CD4-positive, alpha-beta T cell treated with Interferon gamma for 1 hour (primary cell): Measurements from ENCODE around the gene CHD6.

Experiments used
- DNase-seq: peaks from one replicate; pipeline ENCODE4 v3.0.0-alpha.2; 2020

CHD6 gene

DNA sequence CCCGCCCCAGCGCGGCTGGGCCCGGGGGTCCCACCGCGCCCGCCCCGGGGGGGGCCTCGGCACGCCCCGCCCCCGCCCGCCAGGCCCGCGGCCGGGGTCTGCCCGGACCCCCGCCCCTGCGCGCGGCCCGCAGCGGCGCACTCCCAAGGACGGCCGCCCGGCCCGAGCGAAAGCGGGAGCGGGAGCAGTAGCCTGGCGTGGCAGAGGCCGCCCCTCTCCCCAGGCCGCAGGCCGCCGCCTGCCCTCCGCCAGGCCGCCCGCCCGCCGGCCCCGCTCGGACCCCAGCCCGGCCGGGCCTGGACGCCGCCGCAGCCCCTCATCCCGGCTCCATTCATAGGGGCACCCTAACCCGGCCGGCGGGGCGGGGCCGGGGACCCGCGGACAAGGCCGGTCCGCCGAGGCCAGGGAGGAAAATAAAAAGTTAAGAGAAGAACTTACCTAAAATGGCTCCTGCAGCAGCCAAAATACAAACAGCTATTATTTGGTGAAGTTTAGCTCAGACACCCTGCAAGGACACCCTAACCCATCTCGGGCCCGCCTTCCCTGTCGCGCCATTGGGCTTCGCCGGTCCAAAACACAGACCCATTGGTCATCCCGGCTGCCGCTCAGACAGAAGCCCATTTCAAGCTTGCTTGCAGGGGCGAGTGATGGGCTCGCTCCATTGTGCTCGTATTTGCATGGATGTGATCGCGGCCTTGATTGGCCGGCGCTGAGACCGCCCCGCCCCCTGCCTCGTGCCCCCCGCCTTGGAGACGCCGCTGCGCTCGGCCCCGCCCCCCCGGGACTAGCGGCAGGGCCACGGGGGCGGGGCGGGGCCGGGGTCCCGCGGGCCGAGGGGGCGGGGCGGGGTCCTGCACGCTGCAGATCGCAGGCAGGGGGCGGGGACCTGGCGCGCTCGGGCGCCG lies at the start of gene CHD6:
Gene CHD6 (minus strand): TSS at position 476 of the 905 bp plus-strand sequence. CDS start 67,040 bp downstream, outside the sequence.
- peak; percentile 99 for DNase-seq

GRCh38 chr20:41664584-41664983 lies 46.4 kb upstream of the CHD6 start:
- DNase-seq: no peak

DNA sequence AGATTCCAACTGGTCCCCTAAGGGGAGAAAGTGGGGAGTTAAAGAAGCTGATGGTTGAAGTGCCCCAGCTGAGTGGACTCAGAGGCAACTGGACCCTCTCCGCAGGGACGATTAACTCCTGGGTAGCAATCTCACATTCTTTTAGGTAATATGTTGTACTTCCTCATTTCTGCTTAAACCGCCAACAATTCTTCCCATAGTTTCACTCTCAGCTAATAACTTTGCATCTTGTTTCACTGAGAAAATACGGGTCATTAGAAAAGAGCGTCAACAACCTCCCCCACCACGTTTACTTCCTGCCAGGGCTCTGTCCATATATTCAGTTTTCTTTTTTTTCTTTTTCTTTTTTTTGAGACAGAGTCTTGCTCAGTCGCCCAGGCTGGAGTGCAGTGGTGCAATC lies 39.5 kb upstream of the CHD6 start:
- no peak for DNase-seq

GRCh38 chr20:41655962-41656618 lies 37.9 kb upstream of the CHD6 start:
- DNase-seq: no peak

DNA sequence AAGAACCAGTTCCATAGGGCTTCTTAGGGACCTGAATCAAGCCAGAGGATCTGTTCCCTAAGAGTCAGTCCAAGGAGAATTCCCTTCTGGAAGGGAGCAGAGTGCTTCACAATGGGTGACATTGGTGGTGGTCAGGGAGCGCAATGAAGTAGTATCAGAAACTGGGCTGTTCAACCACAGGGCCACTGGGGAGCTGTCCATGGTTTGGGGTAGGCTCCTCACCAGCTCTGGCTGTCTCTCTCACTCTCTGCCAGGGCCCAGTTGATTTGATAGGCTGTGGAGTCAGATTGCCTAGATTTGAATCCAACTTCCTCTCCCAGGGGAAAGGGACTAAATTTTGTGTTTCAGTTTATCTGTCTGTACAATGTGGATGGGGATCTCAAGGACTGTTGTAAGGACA lies 36.7 kb upstream of the CHD6 start:
- DNase-seq: no peak

- DNase-seq: no peak
These were observed 36.1 kb upstream of the CHD6 start for GRCh38 chr20:41654292-41654691.

DNA sequence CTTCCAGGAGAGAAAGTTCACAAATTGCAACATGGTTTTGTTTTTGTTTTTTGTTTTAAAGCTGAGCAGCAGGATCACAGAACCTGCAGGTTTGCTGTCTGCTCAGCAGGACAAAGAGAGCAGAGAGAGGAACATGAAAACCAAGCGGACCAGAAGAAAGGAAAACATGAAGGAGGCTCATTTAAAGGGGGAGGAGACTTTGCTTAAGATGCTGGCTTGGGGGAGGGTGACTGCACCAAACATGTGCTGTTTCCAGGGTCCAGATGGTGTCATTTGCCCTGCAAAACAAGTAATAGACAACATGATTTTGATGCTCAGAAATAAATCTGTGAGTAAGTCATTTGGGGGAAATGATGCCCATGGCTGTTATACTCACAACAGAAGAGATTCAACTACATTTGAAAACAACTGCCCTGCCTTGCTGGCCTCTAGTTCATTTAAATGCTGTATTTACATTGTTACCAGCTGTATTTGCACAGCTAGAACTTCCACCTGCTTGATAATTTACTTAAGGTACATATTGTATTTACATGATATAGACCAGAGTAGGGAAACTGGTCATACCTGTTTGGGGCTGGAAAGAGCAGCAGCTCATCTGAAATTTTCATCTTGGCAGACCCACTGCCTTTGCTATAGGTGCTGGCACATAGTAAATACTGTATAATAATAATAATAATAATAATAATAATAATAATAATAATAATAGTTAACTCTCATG lies 32.2 kb upstream of the CHD6 start:
- DNase-seq: no peak

GRCh38 chr20:41649489-41649888 lies 31.3 kb upstream of the CHD6 start:
- no peak for DNase-seq

- DNase-seq: no peak
These were observed 27.2 kb upstream of the CHD6 start for GRCh38 chr20:41645372-41645771.

- DNase-seq: no peak
These were observed 25.3 kb upstream of the CHD6 start for GRCh38 chr20:41643504-41643938.

GRCh38 chr20:41639630-41640029 lies 21.5 kb upstream of the CHD6 start:
- DNase-seq: no peak

GRCh38 chr20:41638456-41638855 lies 20.3 kb upstream of the CHD6 start:
- no peak for DNase-seq

DNA sequence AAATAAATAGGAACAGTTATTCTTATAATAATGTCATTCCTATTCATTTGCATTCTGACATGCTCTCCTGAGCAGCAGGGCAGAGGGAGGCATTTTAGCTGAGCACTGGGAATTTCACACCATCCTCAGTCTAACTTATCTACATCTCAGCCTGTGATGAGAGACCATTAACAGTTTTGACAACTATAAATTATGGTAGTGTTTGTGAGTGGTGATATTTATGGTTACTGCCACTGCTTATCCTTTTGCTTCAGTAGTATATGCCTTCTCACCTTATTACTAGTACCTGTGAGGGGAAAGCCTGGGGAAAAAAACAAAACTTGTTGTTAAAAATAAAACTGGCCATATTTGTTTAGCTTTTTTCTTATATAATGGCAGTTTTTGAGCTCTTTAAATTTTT lies 17.0 kb upstream of the CHD6 start:
- DNase-seq: no peak

GRCh38 chr20:41632896-41633295 lies 14.7 kb upstream of the CHD6 start:
- peak; percentile 2 for DNase-seq

DNA sequence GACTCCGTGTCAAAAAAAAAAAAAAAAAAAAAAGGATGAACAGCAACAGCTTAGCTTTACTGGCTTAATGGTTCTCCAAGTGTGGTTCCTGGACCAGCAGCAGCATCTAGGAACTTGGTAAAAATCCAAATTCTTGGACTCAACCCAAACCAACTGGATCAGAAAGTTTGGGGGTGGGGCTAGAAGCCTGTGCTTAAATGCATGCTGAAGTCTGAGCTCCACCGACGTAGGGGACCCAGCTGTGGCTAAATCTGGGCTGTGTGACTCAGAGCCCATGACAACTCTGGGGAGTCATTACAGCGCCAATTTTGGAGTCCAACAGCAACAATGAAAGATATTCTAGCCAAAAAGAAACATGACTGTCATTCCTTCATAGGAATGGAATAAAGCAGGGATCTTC lies 13.6 kb upstream of the CHD6 start:
- no peak for DNase-seq

DNA sequence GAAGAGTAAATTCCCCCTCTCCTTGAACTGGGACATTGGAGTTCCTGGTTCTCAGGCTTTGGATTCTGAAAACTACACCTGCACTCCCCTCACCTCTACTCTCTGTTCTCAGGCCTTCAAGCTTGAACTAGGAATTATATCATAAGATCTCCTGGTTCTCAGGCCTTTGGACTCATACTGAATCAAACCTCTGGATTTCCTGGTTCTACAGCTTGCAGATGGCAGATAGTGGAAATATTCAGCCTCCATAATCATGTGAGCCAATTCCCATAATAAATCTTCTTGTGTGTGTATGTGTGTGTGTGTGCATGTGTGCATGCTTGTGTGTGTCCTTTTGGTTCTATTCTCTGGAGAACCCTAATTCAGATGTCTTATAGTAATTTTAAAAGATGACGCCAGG lies 12.7 kb upstream of the CHD6 start:
- no peak for DNase-seq

- DNase-seq: no peak
These were observed 9.6 kb upstream of the CHD6 start for GRCh38 chr20:41627611-41628244.

DNA sequence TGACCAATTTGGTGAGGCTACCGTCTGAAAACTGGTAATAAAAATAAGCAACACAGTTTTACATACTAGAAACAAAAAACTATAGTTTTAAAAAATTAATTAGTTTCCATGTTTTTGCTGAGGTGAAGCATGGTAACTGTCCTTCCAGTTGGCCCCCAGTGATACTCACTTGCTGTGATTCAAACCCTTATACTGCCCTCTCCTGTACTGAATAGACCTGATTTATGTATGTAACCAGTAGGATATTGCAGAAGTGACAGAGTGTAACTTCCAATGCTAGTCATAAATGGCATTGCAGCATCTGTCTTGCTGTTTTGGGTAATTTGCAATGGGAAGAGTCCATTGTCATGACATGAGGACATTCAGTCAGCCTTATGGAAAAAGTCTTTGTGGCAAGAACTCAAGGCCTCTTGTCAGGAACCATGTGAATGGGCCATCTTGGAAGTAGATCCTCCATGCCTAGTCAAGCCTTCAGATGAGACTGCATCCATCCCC lies 8.9 kb upstream of the CHD6 start:
- no peak for DNase-seq

DNA sequence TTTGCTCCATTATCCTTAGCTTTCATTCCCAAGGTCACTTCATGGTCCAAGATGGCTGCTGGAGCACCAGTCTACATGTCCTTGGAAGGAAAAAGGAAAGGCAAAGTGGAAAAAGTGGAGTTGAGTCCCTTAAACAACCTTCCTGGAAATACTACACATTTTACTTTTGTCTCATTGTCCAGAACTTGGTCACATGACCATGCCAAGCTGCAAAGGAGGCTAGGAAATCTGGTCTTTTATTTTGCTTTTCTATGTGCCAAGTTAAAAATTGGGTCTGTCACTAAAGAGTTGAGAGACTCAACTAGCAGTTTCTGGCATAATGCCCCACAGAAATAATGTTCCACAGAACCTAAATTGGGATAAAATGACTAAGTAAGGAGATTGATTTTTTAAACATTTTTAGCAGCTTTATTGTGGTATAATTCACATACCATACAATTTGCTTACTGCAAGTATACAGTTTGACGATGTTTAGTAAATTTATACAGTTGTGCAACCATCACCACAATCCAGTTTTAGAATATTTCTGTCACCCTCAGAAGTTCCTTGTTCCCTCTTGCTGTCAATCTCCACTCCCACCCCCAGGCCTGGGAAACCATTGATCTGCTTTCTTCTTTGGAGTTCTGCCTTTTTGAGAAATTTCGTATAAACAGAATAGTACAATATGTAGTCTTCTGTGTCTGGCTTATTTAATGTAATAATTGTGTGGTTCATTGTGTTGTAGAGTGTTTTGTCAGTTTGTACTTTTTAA lies 5.6 kb upstream of the CHD6 start:
- DNase-seq: no peak

GRCh38 chr20:41622584-41622983 lies 4.4 kb upstream of the CHD6 start:
- DNase-seq: no peak

DNA sequence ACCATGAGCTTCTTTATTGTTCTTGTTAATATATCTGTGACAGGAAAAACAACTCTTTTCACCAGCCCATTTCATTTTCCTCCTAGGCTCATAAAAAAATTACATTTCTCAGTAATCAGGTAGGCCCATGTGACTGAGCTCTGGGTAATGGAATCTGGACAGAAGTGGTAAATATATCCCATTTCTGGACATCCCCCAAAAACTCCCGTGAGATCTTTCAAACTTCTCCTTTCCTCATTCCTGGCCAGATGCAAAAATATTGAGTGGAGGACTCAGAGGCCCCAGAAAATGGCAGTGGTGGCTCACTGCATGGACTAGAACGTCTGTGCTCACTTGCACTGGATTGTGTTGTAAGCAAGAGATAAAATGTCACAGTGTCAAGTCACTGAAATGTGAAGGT lies 3.8 kb upstream of the CHD6 start:
- no peak for DNase-seq

DNA sequence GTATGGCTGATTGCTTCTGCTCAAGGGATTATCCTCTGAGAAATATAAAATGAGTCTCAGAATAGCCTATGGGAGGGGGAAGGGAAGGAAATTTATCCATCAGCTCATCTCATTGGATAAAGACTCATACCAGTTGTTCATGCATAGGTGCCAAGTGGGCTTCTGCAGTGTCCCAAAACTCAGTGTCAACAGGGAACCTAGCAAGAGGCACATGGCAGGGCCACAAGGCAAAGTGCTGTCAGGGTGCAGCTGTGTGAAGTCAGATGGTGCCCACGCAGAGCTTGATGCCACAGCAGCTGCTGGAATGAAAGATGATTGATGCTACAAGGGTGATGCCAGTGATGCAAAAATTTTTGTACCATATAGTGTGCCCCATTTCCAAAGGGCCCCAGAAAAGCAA lies 3.2 kb upstream of the CHD6 start:
- no peak for DNase-seq
